ENCODE data around the gene CCDC187.
"Not testable (repeated sequence)": the region's sequence is repeated elsewhere in the genome, so short reads cannot be mapped to it uniquely, and the experiment has no call there.

The CCDC187 gene

GRCh38 chr9:136303825-136304416 lies at the start of gene CCDC187:
Gene CCDC187 (minus strand): TSS chr9:136304094. CDS start chr9:136303830, 264 bp downstream.
- no peak within 1 kb of the TSS for H3K4me3 ChIP-seq (ENCODE audit: low read length)

DNA sequence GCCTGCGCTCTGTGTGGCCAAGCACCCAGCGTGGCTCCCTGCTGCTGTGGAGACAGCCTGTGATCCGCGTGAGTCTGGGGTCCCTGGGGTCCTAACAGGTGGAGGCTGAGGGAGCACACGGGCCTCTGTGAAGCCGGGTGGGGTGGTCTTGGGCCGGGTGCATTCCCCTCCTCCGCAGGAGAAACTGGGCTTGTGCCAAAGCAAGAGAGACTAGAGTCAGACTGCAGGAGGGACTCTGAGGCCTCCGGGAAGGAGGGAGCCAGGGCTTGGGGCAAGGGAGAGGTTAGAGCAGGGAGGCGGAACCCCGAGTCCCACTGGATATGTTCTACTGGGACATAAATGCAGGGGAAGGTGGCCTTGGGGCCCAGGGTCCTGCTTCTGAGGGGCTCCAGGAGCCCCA lies 49.2 kb upstream of the CCDC187 start:
- H3K4me3 ChIP-seq (ENCODE audit: low read length) = no peak overlapping the region
- no peak for TF ChIP-seq ZNF274 (IDR thresholded peaks at IDR 0.05; ENCODE audit: low read depth, low read length)

More at GRCh38 chr9:136303825-136304416, at the start of gene CCDC187:
- no peak for TF ChIP-seq ZNF274 (IDR thresholded peaks at IDR 0.05; ENCODE audit: low read depth, low read length)

DNA sequence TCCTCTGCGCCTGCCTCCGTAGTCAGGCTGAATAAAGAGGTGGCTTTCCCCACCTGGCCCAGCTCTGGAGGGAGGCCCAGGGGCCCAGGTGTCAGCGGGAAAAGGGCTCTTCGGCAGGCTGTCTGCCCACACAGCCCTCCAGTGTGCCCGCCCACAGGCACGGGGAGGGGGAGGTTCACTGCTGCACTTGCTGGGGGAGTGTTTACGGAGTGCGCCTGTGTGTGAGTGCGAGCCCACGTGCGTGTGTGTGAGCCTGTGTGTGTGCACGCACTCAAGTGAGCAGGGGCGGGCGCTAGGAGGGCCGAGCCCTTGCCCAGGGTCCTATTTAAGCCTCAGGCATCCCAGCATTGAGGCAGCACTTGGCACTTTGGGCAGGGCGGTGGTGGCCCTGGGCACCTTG lies 48.8 kb upstream of the CCDC187 start:
- TF ChIP-seq ZNF274 (IDR thresholded peaks at IDR 0.05; ENCODE audit: low read depth, low read length) = no peak
- H3K4me3 ChIP-seq (ENCODE audit: low read length) = no peak overlapping the region

DNA sequence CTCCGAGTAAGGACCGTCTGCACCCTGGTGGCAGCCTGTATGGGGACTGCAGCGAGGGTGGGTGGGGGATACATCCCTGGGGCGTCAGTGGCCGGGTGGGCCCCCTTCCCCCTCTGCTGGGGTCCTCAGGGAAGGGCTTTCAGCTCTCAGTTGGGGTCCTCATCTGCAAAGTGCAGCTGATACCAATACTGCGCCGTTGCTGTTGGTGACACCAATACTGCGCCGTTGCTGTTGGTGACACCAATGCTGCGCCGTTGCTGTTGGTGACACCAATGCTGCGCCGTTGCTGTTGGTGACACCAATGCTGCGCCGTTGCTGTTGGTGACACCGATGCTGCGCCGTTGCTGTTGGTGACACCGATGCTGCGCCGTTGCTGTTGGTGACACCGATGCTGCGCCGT lies 48.0 kb upstream of the CCDC187 start:
- not testable (repeated sequence) for H3K4me3 ChIP-seq (ENCODE audit: low read length)

DNA sequence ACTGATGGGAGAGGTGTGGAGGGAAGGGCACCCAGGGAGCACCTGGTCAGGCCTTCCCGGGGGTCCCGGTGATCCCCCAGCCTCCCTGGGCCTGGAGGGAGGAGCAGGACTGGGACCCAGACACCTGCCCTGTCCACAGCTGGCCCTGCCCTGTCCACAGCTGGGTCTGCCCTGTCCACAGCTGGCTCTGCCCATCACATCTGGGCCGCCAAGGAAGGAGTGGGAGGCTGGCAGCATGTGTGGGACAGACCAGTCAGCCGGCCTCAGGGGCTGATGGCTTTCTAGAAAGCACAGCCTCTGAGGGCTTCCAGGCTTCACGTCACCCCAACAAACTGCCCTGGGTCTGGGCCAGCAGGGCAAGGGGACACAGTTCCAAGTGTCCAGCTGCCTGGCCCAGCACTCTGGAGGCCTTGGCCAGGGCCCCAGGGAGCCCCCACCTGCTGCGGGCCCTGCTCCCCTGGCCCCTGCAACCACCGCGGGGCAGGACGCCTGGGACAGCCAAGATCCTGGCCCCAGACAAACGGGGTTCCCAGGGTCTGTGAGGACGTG lies 47.4 kb upstream of the CCDC187 start:
- TF ChIP-seq ZNF274 (IDR thresholded peaks at IDR 0.05; ENCODE audit: low read depth, low read length) = no peak

DNA sequence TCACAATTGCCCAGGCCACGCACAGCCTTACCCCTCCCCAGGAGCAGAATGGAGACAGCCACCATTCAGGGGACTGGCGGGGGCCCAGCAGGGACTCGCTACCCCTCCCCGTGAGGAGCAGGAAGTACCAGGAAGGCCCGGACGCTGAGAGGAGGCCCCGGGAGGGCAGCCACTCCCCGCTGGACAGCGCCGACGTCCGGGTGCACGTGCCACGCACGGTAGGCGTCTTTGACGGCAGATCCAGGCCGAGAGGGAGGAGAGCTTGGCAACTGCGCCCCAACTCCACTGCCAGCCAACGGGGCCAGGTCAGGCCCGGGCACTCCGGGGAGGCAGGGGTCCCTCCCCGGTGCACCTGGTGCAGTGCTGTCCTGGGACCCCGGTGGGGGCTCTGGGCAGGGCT lies 45.7 kb upstream of the CCDC187 start:
- no peak for TF ChIP-seq ZNF274 (IDR thresholded peaks at IDR 0.05; ENCODE audit: low read depth, low read length)
- no peak overlapping the region for H3K4me3 ChIP-seq (ENCODE audit: low read length)

More for the DNA sequence above, 47.4 kb upstream of the CCDC187 start:
- H3K4me3 ChIP-seq (ENCODE audit: low read length) = no peak overlapping the region

DNA sequence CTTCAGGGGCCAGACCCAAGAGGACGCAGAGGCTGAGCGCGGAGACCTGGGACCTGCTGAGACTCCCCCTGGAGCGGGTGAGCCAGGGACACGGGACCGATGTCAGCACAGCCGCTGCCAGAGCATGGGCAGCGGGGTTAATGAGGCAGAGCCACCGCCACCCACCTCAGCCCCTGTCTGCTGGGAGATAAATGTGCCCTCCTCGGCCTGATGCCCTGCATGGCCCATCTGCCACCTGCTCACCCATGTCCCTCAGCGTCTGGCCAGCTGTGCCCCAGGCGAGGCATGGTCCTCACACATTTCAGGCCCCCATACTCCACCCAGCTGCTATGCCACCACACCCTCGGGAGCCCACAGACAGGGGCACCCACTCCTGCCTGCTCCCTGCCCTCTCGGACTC lies 44.8 kb upstream of the CCDC187 start:
- no peak for TF ChIP-seq ZNF274 (IDR thresholded peaks at IDR 0.05; ENCODE audit: low read depth, low read length)
- H3K4me3 ChIP-seq (ENCODE audit: low read length) = no peak overlapping the region

DNA sequence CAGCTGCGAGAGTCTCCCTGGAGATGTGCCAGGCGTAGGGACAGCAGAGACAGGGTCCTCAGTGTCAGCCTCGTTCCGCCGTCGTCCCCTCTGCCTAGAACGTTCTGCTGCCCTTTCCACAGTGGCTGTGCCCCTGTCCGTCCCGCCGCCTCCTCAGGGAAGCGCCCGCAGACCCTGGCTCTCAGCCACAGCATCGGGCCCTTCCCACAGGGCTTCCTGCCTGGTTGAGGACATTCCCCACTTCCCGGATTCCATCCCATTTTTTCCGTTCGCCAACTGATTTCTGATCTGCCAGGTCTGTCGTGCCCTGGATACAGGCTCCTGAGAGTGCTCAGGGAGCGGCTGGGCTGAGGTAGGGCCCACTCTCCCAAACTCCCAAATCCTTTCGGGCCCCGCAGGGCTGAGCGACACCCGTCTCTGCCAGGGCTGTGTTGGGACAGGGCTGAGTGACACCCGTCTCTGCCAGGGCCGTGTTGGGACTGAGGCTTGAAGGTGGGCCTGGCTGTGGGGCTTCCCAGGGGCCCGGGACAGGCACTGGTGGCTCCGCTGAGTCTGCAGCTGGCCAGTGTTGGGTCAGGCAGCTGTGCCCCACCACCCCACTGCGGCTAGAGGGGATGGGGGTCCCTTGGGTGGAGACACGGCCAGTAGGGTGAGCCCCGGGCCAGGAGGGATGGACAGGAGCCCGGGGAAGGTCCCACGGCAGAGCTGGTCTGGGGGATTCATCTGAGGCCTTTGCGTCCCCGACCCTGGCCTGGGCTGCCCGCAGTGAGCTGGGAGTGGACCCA lies 43.8 kb upstream of the CCDC187 start:
- no peak for TF ChIP-seq ZNF274 (IDR thresholded peaks at IDR 0.05; ENCODE audit: low read depth, low read length)
- H3K4me3 ChIP-seq (ENCODE audit: low read length) = no peak overlapping the region

DNA sequence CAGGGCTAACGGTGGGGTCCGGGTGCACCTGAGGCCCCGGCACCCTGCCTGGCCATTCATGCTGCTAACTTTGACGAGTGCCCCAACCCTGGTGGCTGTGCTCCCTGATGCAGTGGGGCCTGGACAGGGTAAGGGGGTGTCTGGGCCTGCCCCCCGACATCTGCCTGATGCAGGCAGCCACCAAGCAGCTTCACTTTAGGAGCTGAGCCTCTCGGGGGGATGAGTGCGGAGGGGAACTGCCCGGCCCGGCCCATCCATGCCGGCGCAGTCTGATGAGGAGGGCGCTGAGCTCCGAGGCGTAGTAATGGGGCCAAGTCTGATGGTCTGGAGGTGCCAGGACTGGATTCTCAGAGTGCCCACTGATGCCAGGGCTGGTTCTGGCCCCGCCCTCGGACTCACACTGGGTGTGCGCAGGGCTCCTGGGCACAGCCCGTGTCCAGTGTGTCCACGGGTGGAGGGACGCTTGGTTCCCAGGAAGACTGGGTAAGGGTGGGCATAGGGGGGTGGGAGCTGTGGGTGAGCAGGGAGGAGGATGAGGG lies 43.1 kb upstream of the CCDC187 start:
- no peak overlapping the region for H3K4me3 ChIP-seq (ENCODE audit: low read length)
- no peak for TF ChIP-seq ZNF274 (IDR thresholded peaks at IDR 0.05; ENCODE audit: low read depth, low read length)

GRCh38 chr9:136346157-136346481 lies 42.2 kb upstream of the CCDC187 start:
- no peak for TF ChIP-seq ZNF274 (IDR thresholded peaks at IDR 0.05; ENCODE audit: low read depth, low read length)
- H3K4me3 ChIP-seq (ENCODE audit: low read length) = no peak overlapping the region

DNA sequence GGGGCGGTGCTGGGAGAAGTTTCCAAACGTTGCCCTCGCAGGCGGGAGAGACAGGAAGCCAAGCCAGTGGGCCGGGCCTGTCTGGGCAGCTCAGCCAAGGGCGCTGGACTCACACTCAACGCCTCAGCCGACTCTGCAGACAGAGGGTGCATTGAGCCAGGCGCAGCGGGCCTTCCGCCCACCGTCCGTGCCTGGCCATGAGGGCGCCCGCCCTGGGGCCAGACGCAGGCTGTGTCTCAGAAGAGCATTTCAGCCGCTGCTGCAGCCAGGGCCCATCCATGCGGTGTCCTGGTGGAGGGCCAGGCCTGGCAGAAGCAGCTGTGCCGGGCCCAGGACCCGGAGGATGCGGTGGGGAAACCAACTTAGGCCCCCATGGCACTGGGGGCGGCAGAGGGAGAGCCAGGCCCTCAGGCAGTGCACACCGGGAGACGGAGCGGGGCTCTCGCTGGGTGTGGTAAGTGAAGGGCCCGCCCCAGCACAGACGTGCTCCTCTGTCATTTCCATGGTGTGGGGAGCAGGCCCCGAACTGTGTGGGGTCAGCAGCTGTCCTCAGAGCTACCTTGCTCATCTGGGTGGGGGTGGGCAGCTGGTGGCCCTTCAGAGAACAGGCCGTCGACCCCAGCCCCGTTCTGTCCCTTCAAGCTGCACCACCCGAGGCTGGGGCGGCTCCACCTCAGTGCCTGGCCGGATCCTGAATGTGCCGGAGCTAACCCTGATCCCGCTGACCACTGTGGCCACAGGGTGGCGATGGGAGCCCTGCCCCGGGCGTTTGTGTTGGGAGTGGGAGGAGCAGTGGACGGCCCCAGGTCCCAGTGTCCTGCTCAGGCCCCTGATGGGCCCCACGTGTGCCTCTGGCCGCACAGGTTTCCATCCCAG lies 41.6 kb upstream of the CCDC187 start:
- TF ChIP-seq ZNF274 (IDR thresholded peaks at IDR 0.05; ENCODE audit: low read depth, low read length) = no peak
- H3K4me3 ChIP-seq (ENCODE audit: low read length) = no peak overlapping the region

GRCh38 chr9:136344544-136345280 lies 40.8 kb upstream of the CCDC187 start:
- H3K4me3 ChIP-seq (ENCODE audit: low read length) = no peak overlapping the region
- TF ChIP-seq ZNF274 (IDR thresholded peaks at IDR 0.05; ENCODE audit: low read depth, low read length) = no peak

GRCh38 chr9:136343884-136344269 lies 40.0 kb upstream of the CCDC187 start:
- no peak overlapping the region for H3K4me3 ChIP-seq (ENCODE audit: low read length)
- TF ChIP-seq ZNF274 (IDR thresholded peaks at IDR 0.05; ENCODE audit: low read depth, low read length) = no peak
